Thyroid gland (tissue), 4 donors: ENCODE measurements around the gene TBC1D24.

Experiments
- POLR2A ChIP-seq, 2 donors: fragments of 450-650 bp; IDR thresholded peaks; one replicate each; pipeline ENCODE4 v1.6.1; 2017; ENCODE audit warnings: antibody characterized with exemption in 2 of 2, mild to moderate bottlenecking in 2 of 2, moderate library complexity in 1 of 2
- TF ChIP-seq, protein P1 (sequence below), 6 experiments: fragments of 200-600 bp in 3 of 6; fragments of 450-650 bp in 3 of 6; sonication (generic) in 3 of 6; IDR thresholded peaks; one replicate each; pipeline ENCODE4 v1.5.1; 2016 to 2019; ENCODE audit warnings: antibody characterized with exemption in 6 of 6, mild to moderate bottlenecking in 2 of 6, inconsistent platforms in 1 of 6, moderate library complexity in 1 of 6

GRCh38 chr16:2482708-2483534 lies 8.0 kb downstream of the TBC1D24 start:
- TF ChIP-seq, protein P1, sequence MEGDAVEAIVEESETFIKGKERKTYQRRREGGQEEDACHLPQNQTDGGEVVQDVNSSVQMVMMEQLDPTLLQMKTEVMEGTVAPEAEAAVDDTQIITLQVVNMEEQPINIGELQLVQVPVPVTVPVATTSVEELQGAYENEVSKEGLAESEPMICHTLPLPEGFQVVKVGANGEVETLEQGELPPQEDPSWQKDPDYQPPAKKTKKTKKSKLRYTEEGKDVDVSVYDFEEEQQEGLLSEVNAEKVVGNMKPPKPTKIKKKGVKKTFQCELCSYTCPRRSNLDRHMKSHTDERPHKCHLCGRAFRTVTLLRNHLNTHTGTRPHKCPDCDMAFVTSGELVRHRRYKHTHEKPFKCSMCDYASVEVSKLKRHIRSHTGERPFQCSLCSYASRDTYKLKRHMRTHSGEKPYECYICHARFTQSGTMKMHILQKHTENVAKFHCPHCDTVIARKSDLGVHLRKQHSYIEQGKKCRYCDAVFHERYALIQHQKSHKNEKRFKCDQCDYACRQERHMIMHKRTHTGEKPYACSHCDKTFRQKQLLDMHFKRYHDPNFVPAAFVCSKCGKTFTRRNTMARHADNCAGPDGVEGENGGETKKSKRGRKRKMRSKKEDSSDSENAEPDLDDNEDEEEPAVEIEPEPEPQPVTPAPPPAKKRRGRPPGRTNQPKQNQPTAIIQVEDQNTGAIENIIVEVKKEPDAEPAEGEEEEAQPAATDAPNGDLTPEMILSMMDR (IDR thresholded peaks at IDR 0.05), result no peak
- TF ChIP-seq POLR2A (IDR thresholded peaks at IDR 0.05), result no peak
